DND-41 (cell line): ENCODE results near the gene HNRNPR.

ENCODE experiments used
- ATAC-seq: fragments of 200-7000 bp; cut with Tn5 transposase; 3 replicates; pipeline ENCODE4 v1.9.1; 2021; ENCODE audit warnings: low read depth; ENCODE audit not compliant: insufficient read depth
- DNase-seq: peaks from one replicate; pipeline ENCODE4 v3.0.0-alpha.2; 2020
- H2AFZ ChIP-seq: 2 replicates; pipeline ENCODE4 v1.6.0; 2012; ENCODE audit warnings: low read depth, low read length
- H3K27ac ChIP-seq: 2 replicates; pipeline ENCODE4 v1.5.1; 2012; ENCODE audit warnings: low read length, inconsistent platforms
- H3K27me3 ChIP-seq: fragments of 200-600 bp; sonication (generic); 2 replicates; pipeline ENCODE4 v1.6.0; 2012; ENCODE audit warnings: low read length, mild to moderate bottlenecking, inconsistent platforms; ENCODE audit not compliant: insufficient read depth, poor library complexity
- H3K36me3 ChIP-seq: 2 replicates; pipeline ENCODE4 v1.5.1; 2012; ENCODE audit warnings: low read length, inconsistent platforms; ENCODE audit not compliant: insufficient read depth
- H3K4me1 ChIP-seq: 2 replicates; pipeline ENCODE4 v1.5.1; 2012; ENCODE audit warnings: mild to moderate bottlenecking, low read length; ENCODE audit not compliant: insufficient read depth
- H3K4me2 ChIP-seq: 2 replicates; pipeline ENCODE4 v1.6.0; 2012; ENCODE audit warnings: mild to moderate bottlenecking, moderate library complexity, low read length, inconsistent platforms; ENCODE audit not compliant: insufficient read depth
- H3K4me3 ChIP-seq, 2 experiments: fragments of 200-600 bp in 1 of 2; shearing (Covaris generic) in 1 of 2; 2 replicates each; pipeline ENCODE4 v1.5.1; 2012 to 2016; ENCODE audit warnings: inconsistent platforms in 2 of 2, low read length in 2 of 2, mild to moderate bottlenecking in 2 of 2, low read depth in 1 of 2, moderate library complexity in 1 of 2
- H3K79me2 ChIP-seq: 2 replicates; pipeline ENCODE4 v1.6.0; 2012; ENCODE audit warnings: low read length, inconsistent platforms; ENCODE audit not compliant: insufficient read depth
- H3K9ac ChIP-seq: 2 replicates; pipeline ENCODE4 v1.6.0; 2012; ENCODE audit warnings: low read depth, mild to moderate bottlenecking, inconsistent platforms, low read length, moderate library complexity
- H3K9me3 ChIP-seq: 2 replicates; pipeline ENCODE4 v1.5.1; 2012; ENCODE audit warnings: low read length, moderate library complexity, mild to moderate bottlenecking, inconsistent platforms; ENCODE audit not compliant: insufficient read depth, severe bottlenecking
- H4K20me1 ChIP-seq: 2 replicates; pipeline ENCODE4 v1.6.0; 2012; ENCODE audit warnings: low read length; ENCODE audit not compliant: insufficient read depth
- EZH2 ChIP-seq: IDR thresholded peaks from 3 replicates; pipeline ENCODE4 v1.6.1; 2012; ENCODE audit warnings: borderline replicate concordance, low read depth, mild to moderate bottlenecking, moderate library complexity, low read length, inconsistent platforms; ENCODE audit not compliant: severe bottlenecking
- TF ChIP-seq, protein P1 (sequence below): IDR thresholded peaks from 2 replicates; pipeline ENCODE4 v1.5.1; 2012; ENCODE audit warnings: borderline replicate concordance, low read length, moderate library complexity, mild to moderate bottlenecking; ENCODE audit not compliant: poor library complexity, severe bottlenecking; ENCODE audit errors: extremely low read depth

Gene HNRNPR

DNA sequence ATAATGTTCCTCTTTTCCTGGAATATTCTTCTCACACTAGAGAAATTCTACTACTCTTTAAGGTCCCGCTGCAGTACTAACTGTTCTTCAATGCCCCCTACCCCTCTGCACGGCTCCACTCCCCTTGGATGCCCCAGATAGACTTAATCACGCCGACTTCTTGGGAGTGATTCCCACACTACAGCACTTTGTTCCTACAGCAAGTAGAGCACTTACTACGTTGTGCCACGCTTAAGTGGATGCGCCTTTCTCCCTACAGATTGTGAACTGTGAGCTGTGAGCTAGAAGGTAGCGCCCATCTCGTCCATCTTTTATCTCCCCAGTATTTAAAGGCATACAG, 23.3 kb upstream of the HNRNPR start:
- peak overlapping the region; percentile 93 for H3K9ac ChIP-seq
- peak overlapping the region; percentile 69 to 94 for H3K4me3 ChIP-seq
- peak overlapping the region; percentile 79 for H3K27ac ChIP-seq
- ATAC-seq (no peak), DNase-seq (no peak)
- no peaks in the 10 kb centered on the region for H4K20me1 ChIP-seq
- TF ChIP-seq, protein P1, sequence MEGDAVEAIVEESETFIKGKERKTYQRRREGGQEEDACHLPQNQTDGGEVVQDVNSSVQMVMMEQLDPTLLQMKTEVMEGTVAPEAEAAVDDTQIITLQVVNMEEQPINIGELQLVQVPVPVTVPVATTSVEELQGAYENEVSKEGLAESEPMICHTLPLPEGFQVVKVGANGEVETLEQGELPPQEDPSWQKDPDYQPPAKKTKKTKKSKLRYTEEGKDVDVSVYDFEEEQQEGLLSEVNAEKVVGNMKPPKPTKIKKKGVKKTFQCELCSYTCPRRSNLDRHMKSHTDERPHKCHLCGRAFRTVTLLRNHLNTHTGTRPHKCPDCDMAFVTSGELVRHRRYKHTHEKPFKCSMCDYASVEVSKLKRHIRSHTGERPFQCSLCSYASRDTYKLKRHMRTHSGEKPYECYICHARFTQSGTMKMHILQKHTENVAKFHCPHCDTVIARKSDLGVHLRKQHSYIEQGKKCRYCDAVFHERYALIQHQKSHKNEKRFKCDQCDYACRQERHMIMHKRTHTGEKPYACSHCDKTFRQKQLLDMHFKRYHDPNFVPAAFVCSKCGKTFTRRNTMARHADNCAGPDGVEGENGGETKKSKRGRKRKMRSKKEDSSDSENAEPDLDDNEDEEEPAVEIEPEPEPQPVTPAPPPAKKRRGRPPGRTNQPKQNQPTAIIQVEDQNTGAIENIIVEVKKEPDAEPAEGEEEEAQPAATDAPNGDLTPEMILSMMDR, result no peak
- TF ChIP-seq EZH2, result no peak
- peaks cover 30% of the 10 kb centered on the region for H3K79me2 ChIP-seq
- peak overlapping the region; percentile 86 for H2AFZ ChIP-seq
- no peaks in the 10 kb centered on the region for H3K27me3 ChIP-seq
- peaks cover 32% of the 10 kb centered on the region for H3K36me3 ChIP-seq
- peaks cover 19% of the 10 kb centered on the region for H3K9me3 ChIP-seq
- H3K4me1 ChIP-seq, result peaks cover 35% of the 10 kb centered on the region
- peak overlapping the region; percentile 97 for H3K4me2 ChIP-seq

DNA sequence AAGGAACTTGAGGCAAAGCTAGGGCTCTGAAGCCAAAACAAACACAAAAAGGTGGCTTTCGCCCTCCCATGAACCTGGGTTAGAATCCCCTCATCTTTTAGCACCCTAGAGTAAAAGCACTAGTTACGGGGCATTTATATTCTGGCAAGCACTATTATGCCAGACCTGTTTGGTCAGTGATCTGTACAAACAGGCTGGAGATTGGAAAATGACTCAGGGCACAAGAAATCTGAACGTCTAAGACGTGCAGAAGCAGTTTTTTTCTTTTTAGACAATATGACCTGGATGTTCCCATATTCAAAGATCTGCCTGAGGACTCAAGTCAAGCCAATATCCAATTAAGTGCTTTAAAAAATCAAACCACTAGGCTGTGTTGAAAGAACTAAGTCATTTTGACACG, 22.5 kb upstream of the HNRNPR start:
- Histone ChIP-seq H2AFZ (no peak overlapping the region), H3K79me2 (peaks cover 30% of the 10 kb centered on the region), H3K27me3 (no peaks in the 10 kb centered on the region), H3K36me3 (peaks cover 40% of the 10 kb centered on the region), H3K27ac (no peak overlapping the region), H3K9me3 (peaks cover 27% of the 10 kb centered on the region), H3K4me3 (no peak overlapping the region), H3K4me1 (peaks cover 35% of the 10 kb centered on the region), H3K9ac (no peak overlapping the region), H3K4me2 (peak overlapping the region; percentile 97), H4K20me1 (no peaks in the 10 kb centered on the region)
- TF ChIP-seq EZH2, result no peak
- TF ChIP-seq, protein P1, result no peak
- ATAC-seq (no peak), DNase-seq (no peak)

DNA sequence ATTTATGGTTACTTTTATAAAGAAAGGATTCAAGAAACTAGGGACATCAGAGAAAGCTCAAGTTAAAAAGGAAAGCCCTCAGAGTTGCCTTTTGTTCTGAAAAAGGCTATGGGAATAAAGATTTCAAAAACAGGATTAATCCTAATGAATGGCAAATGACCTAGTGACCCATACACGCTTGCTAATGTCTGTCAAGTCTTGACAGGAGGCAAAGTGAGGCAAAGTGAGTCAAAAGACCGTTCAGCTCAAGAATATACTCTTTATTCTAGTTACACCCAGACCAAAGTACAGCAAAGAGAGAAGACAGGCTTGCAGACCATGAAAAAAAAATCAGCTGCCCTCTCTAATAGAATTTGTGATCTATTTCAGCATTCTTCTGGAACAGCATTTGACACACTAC, 22.1 kb upstream of the HNRNPR start:
- H3K9ac ChIP-seq, result no peak overlapping the region
- no peak for TF ChIP-seq EZH2
- TF ChIP-seq, protein P1, result no peak
- H3K4me3 ChIP-seq, result no peak overlapping the region
- DNase-seq, result no peak
- H3K79me2 ChIP-seq, result peaks cover 29% of the 10 kb centered on the region
- no peak for ATAC-seq
- H3K27me3 ChIP-seq, result no peaks in the 10 kb centered on the region
- no peaks in the 10 kb centered on the region for H4K20me1 ChIP-seq
- peaks cover 35% of the 10 kb centered on the region for H3K4me1 ChIP-seq
- peaks cover 44% of the 10 kb centered on the region for H3K36me3 ChIP-seq
- H3K27ac ChIP-seq, result no peak overlapping the region
- H3K4me2 ChIP-seq, result peak overlapping the region; percentile 97; the same call in 1 of the 2 replicates
- H3K9me3 ChIP-seq, result peaks cover 31% of the 10 kb centered on the region
- no peak overlapping the region for H2AFZ ChIP-seq

DNA sequence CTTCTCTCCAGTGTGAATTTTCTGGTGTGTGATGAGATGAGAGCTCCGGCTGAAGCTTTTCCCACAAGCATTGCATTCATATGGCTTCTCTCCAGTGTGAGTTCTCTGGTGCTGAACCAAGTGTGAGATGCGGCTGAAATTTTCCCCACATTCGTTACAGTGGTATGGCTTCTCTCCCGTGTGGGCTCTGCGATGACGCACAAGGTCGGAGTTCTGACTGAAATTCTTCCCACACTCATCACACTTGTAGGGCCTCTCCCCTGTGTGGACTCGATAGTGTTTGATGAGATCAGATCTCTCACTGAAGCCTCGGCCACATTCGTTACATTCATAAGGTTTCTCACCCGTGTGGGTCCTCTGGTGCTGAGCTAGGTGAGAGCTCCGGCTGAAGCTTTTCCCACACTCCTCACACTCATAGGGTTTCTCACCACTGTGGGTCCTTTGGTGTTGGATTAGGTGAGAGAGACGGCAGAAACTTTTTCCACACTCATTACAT, 18.2 kb upstream of the HNRNPR start:
- H3K79me2 ChIP-seq, result peaks cover 10% of the 10 kb centered on the region
- H3K9ac ChIP-seq, result no peak overlapping the region
- H3K4me3 ChIP-seq, result no peak overlapping the region
- ATAC-seq (no peak), DNase-seq (no peak)
- no peak for TF ChIP-seq EZH2
- H3K4me1 ChIP-seq, result peaks cover 10% of the 10 kb centered on the region
- H3K36me3 ChIP-seq, result peaks cover 55% of the 10 kb centered on the region
- peaks cover 37% of the 10 kb centered on the region for H3K9me3 ChIP-seq
- H3K4me2 ChIP-seq, result no peak overlapping the region
- no peaks in the 10 kb centered on the region for H3K27me3 ChIP-seq
- no peak overlapping the region for H3K27ac ChIP-seq
- no peak overlapping the region for H2AFZ ChIP-seq
- H4K20me1 ChIP-seq, result no peaks in the 10 kb centered on the region
